Suppressor macrophage treated with lipopolysaccharide for 1 hour (primary cell): ENCODE measurements around the gene AFTPH.

ENCODE experiments used
- DNase-seq, 3 donors: peaks; one replicate each; pipeline ENCODE4 v3.0.0-alpha.2; 2020 to 2022

Gene AFTPH

GRCh38 chr2:64591188-64591587 lies 67.1 kb downstream of the AFTPH start:
- peak in 2 of 3 donors; percentile 31 to 49 for DNase-seq

DNA sequence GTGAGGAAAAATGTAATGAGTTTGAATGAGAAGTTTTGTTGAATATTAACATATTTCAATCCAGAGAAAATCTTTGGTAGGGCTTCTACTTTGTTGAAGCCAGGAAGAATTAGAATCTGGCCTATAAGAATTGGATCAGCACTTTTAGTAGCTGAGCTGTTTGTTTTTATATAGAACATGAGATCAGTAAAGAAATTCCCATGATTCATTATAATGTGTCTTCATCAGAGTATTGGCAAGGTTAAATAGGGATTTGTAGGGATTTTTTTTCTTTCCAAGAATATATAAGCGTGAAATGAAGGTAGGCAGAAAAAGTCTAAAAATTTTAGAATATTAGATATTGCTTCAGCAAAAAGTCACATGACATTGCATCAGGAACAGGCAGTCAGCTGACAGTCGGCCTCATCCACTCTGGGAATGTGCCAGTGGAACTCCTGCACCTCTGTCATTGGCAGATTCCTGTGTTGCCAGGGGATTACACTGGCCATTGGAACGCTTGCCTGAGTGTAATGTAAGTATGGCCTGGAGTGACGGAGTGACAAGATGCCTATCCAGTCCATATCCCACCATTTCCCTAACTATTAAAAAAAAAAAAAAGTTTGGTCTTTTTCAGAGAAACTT lies 69.0 kb downstream of the AFTPH start:
- peak; percentile 57 to 91 (median 75) for DNase-seq

DNA sequence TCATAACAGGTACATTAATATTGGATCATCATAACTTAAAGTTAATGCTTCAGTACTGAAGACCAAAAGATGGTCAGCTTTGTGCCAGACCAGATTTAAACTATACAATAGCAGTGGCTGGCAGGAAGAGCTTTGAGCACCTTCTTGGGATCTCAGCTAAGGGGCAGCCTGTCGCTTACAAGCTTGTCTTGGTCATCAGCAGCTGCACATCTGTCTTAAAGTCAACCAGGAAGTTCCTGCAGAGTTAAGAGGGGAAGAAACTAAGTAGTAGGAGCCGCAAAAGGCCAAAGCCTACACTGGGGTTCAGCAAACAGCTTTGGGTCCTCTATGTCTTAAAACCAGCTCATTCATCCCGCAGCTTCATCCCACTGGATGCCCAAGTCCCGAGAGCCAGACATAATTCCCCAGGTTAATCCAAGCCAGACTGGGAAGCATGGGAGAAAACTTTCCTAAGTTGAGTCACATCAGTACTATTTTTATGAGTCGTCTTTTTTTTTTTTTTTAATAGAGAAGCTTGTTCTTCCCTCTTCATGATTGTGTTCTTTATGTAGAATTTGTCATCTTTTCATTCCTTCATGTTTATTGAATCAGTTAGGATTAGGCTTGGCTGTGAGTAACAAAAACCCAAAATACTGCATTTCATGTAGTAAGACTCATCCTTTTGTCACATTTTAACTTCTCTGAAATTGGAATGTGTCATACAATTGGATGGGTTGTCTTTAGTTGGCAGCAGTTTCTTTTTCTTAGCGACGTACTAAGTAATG lies 70.3 kb downstream of the AFTPH start:
- DNase-seq = peak; percentile 42 to 92 (median 79)

DNA sequence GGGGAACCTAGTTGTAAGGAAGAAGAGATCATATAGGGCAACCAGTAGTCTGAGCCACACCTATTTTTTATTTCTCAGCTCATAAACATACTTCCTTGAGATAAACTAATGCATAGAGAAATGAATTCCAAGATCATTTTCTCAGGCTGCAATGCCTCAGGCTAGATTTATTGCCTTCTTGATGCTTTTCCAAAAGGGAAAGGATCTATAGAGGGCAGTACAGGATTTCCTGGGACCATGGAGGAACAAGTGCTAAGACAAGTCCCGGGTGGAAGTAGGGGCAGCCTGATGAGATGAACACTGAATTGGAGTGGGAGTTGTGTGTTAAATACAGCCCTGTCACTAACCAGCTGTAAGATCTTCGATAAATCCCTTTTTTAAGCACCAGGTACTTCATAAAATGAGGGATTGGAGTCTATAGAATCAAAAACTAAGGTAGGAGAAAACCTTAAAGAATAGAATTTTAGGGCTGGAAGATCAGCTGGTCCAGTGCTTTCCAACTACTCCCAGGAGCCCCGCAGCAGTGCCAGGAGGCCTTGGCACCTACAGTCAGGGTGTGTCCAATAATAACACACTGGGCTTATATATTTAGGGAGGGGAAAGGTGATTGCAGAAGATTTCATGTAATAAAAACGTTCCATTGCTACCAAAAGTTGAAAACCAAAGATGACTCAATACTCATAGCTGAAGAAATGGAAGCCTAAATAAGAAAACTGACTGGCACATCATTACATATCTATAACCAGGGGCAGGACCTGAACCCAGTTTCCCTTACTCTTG lies 71.5 kb downstream of the AFTPH start:
- peak in 2 of 3 donors; percentile 19 to 25 for DNase-seq

DNA sequence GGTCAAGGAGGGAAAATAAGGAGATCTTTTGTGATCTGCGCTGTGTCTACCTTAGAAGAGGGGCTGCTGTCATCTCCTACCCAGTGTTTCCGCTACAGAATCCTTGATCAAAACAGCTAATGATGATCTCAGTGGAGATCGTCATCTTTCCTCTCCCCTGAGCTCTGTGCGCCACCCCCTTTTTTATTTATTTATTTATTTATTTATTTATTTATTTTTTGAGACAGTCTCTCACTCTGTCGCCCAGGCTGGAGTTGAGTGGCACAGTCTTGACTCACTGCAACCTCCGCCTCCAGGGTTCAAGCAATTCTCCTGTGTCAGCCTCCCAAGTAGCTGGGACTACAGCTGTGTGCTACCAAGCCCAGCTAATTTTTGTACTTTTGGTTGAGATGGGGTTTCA lies 74.1 kb downstream of the AFTPH start:
- DNase-seq = no peak

- no peak for DNase-seq
Observed at GRCh38 chr2:64599469-64599868, 75.3 kb downstream of the AFTPH start.

- DNase-seq = no peak
Observed at GRCh38 chr2:64601034-64601754, 77.1 kb downstream of the AFTPH start.

GRCh38 chr2:64601785-64602391 lies 77.8 kb downstream of the AFTPH start:
- DNase-seq = no peak

DNA sequence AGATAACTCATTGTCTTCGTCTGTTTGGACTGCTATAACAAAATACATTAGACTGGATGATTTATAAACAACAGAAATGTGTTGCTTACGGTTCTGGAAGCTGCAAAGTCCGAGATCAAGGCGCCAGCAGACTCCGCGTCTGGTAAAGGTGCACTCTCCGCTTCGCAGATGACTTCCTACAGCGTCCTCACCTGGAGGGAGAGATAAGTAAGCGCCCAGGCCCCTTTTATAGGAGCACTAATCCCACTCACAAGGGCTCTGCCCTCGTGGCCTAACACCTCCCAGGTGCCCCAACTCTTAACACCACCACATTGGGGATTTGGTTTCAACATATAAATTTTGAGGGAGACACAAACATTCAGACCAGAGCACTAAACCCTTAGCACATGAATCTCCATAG lies 78.3 kb downstream of the AFTPH start:
- no peak for DNase-seq

DNA sequence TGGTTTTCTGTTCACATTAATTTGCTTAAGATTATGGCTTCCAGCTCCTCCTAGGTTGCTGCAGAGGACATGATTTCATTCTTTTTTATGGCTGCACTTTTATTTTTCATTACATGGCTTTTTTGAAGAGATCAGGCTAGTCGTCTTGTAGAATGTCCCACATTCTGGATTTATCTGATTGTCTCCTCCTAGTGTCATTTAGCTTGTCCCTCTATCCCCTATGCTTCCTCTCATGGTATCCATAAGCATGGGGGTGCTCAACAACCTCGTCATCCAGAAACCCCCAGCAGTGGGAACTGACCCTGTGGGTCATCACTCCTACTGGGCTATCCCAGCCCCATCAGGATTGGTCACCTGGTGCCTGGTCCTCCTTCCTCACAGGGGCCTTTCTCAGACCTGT lies 80.0 kb downstream of the AFTPH start:
- DNase-seq = no peak

- no peak for DNase-seq
Observed at GRCh38 chr2:64605026-64605471, 80.9 kb downstream of the AFTPH start.

DNA sequence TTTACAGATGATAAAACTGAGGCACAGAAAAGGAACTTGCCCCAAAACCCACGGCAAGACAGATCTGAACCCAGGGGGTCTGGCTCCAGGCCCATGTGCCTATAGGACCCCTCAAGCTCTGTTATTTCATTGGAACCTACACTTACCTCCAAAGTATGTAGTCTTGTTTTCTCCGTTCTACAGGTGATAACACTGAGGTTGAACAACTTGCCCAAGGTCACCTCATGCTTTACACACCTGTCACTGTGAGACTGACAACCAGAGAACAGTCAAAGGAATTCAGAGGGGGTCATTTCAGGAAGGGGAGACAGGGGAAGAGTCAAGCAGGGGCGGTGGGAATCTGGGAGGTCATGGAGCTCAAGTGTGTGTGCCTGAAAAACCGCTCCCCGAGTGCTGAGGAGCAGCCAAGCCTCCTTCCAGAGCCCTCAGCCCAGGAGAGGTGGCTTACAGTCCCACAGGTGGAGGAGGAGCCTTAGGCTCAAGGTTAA lies 81.9 kb downstream of the AFTPH start:
- no peak for DNase-seq

DNA sequence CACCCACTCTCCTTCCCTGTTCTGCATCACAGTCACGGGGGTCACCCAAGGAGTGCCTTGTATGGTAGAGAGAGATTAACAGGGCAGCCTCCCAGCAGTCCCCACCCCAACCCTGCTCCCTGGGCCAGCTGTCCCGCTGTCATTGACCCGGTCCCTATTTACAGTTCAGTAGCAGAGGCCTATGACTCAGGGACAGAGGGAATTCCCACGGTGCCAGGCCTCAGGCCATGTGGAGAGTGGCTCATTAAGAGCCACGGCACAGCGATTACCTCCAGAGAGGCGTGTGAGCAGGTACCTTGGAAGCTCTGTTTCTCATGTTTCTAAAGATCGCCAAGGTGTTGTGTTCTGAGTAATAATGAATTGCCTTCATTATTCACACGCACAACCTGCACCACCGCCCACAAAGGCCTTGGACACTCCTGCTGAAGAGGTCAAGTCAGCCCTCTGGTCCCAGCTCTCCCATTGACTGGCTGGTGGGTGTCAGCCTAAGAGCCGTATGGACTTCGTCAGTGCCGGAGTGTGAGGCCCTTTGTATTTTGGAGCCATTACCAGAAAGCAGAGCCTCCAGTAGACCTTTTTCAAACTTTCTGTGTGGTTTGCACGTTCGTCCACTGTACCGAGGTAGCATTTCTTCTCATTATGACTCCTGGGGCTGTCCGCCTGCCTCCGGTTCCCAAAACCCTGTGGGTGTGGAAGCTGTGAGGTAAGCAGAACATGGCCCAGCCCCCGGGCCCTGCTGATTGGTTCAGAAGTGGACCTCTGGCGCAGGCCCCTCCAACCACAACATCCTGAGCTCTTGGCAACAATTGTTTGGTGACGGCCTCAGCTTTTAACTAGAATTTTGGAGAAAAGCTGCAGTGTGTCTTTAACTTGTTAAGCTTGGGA lies 82.6 kb downstream of the AFTPH start:
- DNase-seq = peak; percentile 89 to 94 (median 92)

GRCh38 chr2:64607381-64608304 lies 83.5 kb downstream of the AFTPH start:
- DNase-seq = peak in 2 of 3 donors; percentile 33 to 36

- peak in 1 of 3 donors; percentile 33 for DNase-seq
Observed at GRCh38 chr2:64608867-64609226, 84.7 kb downstream of the AFTPH start.

GRCh38 chr2:64609227-64609941 lies 85.3 kb downstream of the AFTPH start:
- peak; percentile 78 to 93 (median 88) for DNase-seq

DNA sequence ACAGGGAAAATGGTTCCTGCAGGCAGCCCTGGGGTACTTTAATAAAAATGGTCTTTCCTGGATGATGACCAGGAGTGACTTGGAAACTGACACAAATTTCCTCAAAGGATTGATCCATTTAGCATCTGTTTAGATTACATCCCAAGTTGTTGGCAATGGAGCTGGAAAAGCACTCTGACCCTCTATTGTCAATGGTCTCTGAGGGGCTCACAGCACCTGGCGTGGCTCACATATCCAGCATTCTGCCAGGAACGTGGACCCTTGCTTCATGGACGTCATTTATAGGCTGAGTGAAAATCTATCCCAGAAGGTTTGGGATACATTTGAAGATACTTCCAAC lies 85.8 kb downstream of the AFTPH start:
- no peak for DNase-seq

DNA sequence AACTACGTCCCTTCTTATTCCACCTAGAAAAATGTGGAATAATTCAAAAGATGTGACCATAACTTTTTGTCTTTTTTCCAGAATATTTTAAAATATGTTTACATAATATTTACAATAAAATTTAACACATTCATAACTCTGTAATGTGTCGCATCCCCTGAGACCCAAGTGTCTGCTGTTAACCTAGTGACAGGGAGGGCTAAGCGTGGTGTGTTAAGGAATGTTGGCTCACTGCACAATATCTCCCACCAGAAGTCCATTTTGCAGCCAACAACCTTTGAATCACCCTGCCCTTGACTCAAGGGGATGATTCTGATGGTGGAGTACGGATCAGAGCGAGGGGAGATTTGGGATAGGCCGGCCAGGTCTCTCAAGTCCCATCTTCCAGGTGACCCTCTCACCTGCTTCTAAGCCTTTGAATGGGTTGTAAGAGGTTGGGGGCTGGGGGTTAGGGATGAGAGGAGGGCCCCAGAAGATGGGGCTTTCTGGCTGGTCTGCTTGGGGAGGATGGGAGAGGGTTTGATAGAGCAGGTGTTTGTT lies 86.3 kb downstream of the AFTPH start:
- DNase-seq = no peak

DNA sequence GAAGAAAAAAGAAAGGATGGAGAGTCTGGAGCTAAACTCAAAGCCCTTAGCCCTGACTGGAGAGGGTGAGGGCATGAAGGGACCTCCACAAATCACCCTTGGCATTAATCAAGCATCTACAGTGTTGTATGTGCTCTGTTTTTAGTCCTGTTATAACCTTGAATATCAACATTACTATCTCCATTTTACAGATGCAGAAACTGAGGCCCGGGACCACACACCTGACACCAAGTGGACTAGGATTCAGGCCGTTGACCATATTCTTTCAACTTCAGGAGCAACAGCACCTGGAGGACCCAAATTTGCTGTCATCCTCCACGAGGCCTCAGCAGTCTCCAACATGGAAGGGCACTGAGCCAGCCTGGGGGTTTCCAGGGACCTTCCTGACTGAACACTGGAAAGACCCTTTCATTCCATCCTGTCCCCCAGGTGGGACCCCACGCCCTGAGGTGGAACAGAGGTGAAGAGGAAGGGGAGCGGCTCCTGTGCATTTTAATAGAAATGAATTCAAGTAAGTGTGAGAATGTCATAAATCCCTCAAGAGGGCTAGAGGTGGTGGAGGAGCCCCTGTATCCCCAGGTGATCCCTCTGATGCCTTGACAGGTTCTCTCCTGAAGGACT lies 88.6 kb downstream of the AFTPH start:
- no peak for DNase-seq
